ENCODE results near the gene SPEF2.
"Not testable (repeated sequence)": the region's sequence is repeated elsewhere in the genome, so short reads cannot be mapped to it uniquely, and the experiment has no call there.

Gene SPEF2

DNA sequence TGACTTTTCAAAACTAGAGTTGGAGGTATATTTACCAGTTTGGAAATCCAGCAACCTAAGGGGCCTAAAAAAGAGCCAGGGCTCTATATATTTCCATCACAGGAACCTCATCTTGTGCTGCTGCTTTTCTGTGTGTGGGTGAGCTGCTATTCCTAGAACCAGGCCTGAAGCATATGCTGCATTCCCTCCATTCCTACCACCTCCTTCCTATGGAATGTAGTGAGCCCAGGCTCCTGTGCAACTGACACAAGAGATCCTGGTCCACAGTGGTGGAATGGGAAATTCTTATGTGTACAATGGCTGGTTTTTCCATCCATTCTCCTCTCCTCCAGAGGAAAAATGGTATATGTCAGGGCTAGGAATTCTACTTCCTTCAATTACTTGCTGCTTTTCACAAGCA, 39.1 kb downstream of the SPEF2 start:
- no peak for DNase-seq

DNA sequence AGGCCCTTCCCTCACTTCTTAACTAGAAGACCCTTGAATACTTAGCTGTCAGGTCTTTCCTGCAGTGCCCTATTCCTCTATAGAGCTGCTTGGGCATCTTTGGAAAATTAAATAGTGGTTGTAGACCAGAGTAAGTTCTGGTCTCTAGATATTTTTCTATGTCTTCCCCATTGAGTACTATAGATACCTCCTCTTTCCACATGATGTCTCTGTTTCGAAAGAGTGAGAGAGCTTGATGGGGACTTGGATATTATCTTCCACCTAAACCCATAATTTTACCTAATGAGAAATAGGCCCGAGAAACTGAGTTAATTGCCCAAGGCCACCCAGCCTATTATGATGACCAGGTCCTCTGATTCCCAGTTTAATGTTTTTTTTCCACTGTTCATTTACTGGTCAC, 40.2 kb downstream of the SPEF2 start:
- DNase-seq, result no peak

DNA sequence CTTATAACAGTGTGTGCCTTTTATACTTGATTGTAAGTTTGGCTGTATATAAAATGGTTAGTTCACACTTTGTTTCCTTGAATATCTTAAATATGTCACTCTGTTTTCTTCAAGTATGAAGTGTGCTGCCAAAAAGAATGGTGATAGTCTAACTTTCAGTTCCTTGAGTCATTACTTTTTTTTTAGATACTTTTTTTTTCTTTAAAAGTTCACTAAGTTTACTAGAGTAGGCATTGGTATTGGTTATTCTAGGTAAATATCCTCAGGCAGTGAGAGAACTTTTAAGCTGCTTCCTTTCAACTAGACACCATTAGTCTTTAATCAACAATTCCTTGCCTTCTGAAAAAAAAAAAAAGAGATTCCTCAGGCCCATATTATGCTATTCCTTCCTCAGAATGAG, 41.9 kb downstream of the SPEF2 start:
- DNase-seq, result no peak

DNA sequence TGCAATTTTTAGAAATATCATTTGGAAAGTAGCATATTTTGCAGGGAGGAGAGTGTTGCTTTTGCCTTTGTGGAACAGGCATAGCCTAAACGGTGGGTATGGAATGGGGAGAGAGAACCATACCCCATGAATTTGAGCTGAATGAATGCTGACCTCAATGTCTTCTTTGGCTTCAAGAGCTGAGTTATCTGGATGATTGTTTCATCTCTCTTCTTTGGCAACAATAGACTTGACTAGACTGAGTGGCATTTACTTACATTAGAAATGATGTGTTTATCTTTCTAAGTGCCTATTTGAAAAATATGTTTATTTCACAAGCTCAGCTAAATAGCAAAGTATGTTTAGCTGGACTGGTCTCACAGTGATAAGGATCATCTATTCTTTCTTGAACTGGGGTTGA, 42.8 kb downstream of the SPEF2 start:
- DNase-seq, result no peak

DNA sequence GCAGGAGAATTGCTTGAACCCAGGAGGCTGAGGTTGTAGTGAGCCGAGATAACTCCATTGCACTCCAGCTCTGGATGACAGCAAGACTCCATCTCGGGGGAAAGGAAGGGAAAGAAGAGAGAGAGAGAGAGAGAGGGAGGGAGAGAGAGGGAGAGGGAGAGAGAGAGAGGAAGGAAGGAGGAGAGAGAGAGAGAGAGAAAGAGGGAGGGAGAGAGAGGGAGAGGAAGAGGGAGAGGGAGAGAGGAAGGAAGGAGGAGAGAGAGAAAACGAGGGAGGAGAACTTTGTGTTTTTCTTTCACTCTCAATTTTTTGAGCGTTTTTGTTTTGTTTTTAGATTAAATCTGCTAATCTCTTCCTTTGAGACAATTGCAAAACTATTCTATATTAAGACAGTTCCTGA, 46.9 kb downstream of the SPEF2 start:
- DNase-seq, result no peak

DNA sequence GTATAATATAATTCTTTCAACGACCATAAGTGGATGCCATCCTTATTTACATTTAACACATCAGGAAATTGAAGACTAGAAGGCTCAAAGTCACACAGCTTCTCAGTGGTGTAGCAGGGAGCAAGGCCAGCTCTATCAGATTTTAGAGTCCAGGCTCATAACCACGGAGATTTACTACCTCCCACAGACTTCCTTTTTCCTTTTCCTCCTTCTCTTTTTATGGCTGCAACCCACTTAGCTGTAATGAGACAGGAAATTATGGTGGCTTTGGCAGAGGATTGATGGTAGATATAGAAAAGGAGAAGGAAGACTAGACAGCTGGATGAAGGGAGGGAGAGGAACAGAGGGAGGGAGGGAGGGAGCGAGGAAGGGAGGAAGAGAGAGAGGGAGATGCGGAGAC, 47.4 kb downstream of the SPEF2 start:
- DNase-seq, result no peak

DNA sequence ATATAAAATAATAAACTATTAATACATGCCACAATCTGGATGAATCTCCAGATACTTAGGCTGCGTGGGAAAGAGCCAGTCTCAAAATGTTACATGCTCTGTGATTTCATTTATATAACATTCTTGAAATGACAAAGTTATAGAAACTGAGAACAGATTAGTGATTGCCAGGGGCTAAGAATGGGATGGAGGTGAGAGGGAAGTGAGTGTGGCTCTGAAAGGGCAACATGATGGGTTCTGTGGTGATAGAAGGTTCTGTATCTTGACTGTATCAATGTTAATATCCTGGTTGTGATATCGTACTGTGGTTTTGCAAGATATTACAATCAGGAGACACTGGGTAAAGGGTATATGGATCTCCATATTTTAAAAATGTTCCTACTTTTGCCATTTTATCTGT, 50.7 kb downstream of the SPEF2 start:
- DNase-seq, result no peak

DNA sequence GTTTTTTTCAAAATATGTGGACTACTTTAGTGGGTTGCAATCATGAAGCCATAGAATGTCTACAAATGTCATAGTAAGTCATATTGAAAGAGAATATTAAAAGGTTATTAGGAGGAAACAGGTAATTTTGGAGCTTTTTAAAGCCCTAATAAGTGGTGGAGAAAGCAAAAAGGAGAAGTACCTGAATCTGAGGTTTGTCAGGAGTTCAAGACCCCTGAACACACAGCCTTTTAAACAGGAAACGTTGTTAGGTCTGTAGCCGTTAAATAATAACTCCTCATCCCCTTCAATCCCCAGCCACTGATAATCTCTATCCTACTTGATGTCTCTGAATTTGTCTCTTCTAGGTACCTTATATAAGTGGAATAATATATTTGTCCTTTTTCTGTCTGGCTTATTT, 51.1 kb downstream of the SPEF2 start:
- no peak for DNase-seq

DNA sequence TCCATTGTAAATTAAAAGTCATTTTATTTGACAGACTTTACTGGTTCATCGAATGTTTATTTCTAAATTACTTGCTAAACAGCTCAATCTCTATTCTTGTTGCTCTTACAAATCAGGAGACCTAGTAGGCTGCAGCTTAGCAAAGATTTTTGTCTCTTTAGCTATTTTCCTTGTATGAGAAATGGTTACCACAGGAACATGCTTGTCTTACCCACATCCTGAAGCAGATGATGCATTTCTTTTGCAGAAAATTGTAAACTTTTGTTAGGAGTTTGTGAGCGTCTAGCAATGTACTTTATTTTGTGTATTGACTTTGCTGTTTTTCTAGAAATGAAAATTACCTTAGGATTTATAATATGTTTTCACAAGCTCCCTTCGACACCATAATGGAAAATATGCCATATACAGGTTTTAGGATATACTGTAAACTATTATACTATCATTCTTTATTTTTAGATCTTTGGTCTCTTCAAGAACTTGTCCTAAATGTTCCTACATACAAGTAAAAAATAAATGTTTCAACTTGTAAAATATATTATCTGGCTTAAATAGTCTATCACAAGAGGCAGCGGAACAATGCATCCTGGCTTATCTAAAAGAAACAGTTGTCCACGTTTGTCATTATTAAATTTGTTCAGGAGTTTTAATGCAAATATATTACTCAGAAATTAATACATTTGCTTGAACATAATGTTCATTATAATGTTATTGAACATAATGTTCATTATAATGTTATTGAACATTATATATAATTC, 54.1 kb downstream of the SPEF2 start:
- DNase-seq, result no peak

DNA sequence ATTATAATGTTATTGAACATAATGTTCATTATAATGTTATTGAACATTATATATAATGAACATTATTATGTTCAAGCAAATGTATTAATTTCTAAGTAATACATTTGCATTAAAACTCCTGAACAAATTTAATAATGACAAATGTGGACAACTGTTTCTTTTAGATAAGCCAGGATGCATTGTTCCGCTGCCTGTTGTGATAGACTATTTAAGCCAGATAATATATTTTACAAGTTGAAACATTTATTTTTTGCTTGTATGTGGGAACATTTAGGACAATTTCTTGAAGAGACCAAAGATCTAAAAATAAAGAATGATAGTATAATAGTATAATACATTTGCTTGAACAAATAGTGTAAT, 54.6 kb downstream of the SPEF2 start:
- DNase-seq, result not testable (repeated sequence)

DNA sequence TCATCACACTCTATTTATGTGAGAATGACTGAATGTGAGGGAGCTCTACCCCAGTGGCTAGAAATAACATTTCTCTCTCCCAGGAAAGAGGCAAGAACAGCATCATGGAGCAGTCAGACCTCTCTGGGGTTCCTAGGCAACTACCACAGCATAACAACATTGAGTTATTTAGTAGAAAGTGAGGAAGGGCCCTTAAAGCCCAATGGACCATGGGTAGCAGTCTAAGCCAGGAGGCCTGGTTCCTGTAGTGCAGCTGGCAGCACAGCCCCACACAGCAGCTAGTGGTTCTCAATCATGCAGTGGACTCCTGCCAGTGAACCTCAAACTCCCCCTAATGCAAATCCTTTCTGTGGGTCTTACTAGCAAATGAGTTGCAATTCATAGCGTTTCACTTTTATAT, 55.3 kb downstream of the SPEF2 start:
- no peak for DNase-seq

DNA sequence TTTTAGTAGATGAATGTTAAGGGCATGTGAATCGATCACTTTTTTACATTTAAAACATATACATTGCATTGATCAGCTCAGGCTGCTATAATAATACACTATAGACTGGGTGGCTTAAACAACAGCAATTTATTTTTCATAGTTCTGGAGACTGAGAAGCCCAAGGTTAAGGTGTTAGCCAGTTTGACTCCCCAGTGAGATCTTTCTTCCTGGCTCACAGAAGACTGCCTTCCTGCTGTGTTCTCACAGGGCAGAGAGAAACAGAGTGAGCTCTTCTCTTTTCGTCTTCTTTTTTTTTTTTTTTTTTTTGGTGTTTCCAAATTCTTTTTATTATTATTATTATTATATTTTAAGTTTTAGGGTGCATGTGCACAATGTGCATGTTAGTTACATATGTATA, 56.4 kb downstream of the SPEF2 start:
- no peak for DNase-seq

DNA sequence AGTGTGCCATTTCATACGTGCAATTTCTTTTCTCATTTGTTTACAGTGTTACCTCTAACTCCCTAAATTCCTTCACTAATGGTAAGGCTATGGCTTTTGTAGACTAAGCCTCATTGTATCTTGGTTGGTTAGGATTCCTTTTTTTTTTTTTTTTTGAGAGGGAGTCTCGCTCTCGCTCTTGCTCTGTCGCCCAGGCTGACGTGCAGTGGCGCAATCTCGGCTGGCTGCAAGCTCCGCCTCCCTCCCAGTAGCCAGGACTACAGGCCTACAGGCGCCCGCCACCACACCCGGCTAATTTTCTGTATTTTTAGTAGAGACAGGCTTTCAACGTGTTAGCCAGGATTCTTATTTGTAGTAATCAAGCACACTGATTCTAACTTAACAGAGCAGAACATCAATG, 57.7 kb downstream of the SPEF2 start:
- DNase-seq, result no peak

DNA sequence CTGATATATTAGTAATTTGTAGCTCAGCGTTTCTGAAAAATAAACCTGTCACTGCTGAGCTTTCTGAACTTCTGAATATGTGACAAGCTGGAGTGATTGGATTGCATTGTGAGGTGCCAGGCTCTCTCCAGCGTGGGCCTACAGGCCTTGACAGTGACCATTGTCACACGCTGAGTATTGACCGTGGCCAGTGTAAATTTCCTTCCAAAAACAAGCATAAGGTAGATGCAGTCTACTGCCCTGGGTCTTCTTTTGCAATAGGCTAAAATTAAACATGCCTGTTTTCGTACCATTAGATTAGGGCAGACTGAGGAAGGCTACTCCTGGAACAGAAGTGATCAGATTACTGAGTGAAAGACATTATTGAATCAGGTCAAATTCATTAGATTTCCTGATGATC, 60.2 kb downstream of the SPEF2 start:
- no peak for DNase-seq

DNA sequence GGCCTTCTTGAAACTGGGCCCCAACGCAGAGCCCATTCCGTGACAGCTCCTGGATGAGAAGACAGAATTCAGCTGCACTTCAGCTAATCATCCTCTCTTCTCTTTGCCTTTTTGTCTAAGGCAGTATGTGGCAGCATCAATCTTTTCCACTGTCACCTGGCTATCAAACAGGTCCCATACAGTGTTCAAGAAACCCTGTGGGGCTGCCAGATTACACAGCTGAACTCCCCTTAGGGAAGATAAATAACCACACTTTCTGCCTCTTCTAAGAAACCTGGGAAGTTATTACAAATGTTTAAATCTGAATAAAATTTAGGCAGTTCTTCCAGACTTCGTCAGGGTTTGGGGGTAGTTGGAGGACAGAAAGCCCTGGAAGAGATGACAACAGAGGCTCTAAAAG, 61.0 kb downstream of the SPEF2 start:
- no peak for DNase-seq

DNA sequence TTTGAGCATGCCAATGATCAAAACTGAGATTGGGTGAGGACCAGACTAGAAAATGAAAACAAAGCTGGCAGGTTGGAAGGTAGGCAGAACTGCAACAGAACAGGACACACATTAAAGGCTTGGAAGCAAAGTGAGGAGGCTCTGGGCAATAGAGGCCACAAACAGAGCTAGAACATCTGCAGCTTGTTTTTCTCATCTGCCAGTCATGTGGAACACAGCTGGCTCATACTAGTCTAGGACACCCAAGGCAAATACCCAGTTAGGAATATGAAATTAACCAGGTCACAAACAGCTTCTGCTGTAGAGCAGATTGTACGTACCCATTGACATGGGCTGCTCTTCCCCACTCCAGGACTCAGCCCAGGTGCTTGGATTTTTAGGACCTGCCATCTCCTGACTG, 61.7 kb downstream of the SPEF2 start:
- DNase-seq, result no peak

DNA sequence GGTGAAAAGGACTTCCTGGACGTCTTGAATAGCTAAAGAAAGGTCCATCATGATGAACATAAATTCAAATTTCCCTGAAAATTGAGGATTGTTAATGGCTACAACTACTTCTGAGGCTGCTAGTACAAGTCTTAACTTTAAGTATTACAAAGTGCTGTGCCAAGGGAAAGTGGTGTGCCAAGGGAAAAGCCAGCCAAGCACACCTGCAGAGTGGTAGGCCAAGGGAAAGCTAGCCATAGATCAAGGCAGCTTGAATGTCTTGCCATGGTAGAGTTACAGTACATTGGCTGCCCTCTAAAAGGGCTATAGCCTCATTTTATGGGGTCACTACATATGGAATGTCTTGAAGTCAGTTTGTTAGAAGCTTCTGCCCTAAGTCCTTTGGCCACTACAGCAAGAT, 64.2 kb downstream of the SPEF2 start:
- no peak for DNase-seq

DNA sequence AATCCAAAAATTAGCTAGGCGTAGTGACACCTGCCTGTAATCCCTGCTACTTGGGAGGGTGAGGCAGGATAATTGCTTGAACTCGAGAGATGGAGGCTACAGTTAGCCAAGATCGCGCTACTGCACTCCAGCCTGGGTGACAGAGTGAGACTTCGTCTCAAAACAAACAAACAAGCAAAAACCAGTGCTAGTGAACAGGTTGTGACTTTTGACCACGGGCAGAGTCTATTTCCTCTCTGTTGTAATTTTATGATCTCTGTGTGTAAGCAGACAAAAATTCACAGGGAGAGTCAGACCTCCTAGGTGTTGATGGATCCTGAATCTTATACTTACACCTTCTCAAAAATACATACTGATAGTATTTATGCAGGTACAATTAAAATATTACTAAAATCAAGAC, 65.8 kb downstream of the SPEF2 start:
- no peak for DNase-seq

DNA sequence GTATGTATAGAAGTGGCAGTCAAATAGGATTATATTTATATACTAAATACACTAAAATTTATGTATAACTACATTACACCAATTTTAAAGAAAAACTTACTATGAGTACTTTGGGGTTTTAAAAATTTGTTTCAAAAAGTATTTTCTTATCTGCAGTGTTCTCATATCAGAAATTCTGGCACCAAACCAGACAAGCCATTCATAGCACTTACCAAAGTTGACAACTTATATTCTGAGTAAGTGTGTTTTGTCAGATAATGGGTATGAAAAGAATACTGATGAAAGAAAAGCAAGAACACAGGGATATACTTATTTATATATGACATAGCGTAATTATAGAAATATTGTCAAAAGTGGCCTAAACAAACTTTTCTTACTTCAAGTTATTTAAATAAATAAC, 67.5 kb downstream of the SPEF2 start:
- no peak for DNase-seq

DNA sequence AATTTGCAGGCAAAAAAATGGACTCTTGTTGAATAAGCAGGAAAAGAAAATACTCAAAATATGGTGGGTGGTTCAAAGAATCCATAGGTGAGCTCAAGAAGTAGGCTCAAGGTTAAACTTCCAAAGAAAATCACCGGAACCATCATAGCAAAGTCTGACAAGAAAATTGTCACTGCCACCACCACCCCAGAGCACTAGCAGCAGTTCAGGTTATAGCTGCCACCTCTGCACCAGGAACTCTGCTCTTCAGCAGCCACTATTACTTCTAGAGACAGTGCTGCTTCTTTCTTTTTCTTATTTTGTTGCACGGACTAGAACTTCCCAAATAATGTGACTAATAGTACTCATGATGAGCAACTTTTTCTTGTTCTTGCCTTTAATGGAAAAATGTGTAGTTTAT, 70.3 kb downstream of the SPEF2 start:
- no peak for DNase-seq

DNA sequence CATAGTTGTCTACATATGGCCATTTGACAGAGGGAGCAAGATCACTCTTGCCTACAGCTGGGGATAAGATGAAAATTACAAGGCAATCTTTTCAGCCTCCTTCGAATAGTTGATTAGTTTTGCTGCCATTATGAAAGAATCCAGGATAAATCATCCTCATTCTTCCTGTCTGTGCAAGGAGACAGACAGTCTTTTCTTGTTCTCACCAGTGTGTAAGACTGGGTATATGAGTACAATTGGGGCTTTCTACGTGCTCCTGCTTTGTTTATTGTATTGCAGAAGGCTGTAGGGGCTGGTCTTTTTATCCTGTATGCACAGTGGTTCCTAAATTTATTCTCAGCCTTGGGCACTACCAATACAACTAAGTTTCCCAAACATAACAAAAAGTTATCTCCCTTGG, 76.8 kb downstream of the SPEF2 start:
- DNase-seq, result no peak

DNA sequence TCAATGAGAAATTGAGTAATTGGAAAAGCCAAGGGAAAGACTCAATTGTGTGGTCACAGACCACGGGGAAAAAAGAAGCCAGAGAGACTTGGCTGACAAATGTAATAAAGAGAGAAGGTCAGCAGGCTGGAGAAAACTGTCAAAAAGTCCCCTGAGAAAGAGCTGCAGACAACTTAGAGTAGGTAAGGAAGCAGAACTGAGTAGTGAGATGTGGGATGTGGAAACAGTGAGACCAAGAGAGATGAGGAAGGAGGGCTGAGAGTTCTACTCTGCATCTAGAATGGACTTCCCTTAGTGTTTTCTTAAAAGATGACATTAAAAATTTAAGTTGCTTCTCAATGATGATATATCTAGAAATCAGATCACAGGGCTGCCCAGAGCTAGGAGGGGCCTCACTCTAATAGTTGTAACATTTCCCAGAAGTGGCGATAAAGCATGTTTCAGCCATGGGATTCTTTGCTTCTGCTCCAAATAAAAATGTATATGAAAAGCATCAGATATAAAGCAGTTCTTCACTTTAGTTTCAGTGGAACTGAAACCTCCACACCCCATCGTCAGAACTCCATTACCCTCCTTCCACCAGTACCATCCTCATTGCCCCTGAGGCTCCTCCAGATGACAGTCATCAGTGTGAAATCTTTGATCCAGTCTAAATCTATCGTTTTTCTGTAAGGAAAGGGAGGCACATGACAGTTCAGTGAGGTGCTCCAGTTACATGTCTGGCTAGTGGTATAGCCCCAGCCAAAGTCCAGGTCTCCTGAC, 80.6 kb downstream of the SPEF2 start:
- no peak for DNase-seq

DNA sequence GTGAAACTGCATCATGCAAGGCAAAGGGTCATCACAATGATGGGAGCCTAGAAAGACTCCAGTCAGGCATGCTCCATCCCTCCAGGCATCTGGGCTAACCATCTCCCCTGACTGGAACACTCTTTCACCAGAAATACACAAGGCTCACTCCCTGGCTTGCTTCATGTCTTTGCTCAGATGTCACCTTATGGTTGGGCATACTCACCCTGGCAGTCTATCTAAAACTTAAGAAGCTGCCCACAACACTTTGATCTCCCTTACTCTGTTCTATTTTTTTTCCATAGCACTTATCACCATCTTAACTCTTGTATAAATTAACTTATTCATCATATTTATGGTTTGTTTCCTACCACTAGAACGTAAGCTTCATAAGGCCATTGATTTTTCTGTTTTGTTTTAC, 90.0 kb downstream of the SPEF2 start:
- no peak for DNase-seq

DNA sequence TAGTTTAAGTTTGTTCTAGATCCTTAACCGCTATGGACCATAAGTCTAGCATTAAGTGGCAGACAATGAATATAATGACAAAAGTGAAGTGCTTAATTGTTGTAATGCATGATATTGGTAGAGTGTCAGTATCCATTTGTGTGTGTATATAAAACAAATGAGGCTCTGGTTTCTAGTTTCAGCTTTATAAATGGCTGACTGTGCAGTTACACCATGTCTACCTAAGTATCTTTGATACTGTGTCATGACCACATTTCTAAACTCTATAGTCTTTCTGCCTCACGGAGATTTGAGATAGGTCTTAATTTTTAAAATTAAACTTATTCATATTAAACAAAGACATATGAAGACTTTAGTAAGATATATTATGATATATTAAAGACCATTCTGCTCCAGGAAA, 92.0 kb downstream of the SPEF2 start:
- no peak for DNase-seq

DNA sequence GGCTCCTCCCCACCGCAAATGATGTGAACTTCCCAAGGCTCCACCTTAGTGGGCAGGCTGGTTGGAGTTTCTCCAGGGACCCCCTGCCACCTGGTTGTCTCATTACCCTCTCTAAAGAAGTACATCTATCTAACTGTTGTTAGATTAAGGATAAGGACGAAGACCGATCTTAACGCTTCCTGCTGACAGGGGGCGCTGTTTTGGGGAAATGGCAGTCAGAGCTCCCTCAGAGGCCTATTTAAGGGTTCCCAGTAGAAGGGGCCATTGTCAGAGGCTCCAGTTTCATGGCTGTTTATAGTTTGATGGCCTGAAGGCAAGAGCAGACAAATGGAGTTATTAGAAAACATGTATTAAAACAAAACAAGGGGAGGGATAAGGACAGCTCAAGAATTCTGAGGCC, 100.1 kb downstream of the SPEF2 start:
- DNase-seq, result no peak

All from T1000 (cell line).